HEK293 (cell line): Measurements from ENCODE around the gene CAPN12.

Experiments used
- GLI4 ChIP-seq: fragments of 450-650 bp; formaldehyde crosslinking; IDR thresholded peaks from 2 replicates; pipeline ENCODE4 v1.5.1; 2016; ENCODE audit warnings: missing biosample characterization, missing genetic modification characterization
- IKZF3 ChIP-seq: fragments of 450-650 bp; IDR thresholded peaks from 2 replicates; pipeline ENCODE4 v1.5.0; 2018; ENCODE audit warnings: missing biosample characterization, mild to moderate bottlenecking, missing genetic modification characterization, moderate library complexity
- MEIS1 ChIP-seq: sonication (generic); formaldehyde crosslinking; IDR thresholded peaks from 2 replicates; pipeline ENCODE4 v1.8.1; 2022; ENCODE audit warnings: missing genetic modification reagents, mild to moderate bottlenecking, borderline replicate concordance
- MZF1 ChIP-seq: fragments of 450-650 bp; formaldehyde crosslinking; IDR thresholded peaks from 2 replicates; pipeline ENCODE4 v1.5.1; 2017; ENCODE audit warnings: missing biosample characterization, missing genetic modification characterization, borderline replicate concordance
- PATZ1 ChIP-seq: fragments of 450-650 bp; formaldehyde crosslinking; IDR thresholded peaks from 2 replicates; pipeline ENCODE4 v1.5.1; 2016; ENCODE audit warnings: missing biosample characterization, missing genetic modification characterization
- PRDM6 ChIP-seq: fragments of 450-650 bp; formaldehyde crosslinking; IDR thresholded peaks from 2 replicates; pipeline ENCODE4 v1.5.1; 2017; ENCODE audit warnings: missing biosample characterization, missing genetic modification characterization
- SP7 ChIP-seq: fragments of 450-650 bp; formaldehyde crosslinking; IDR thresholded peaks from 2 replicates; pipeline ENCODE4 v1.5.1; 2016; ENCODE audit warnings: missing biosample characterization, missing genetic modification characterization
- YY1 ChIP-seq: fragments of 450-650 bp; formaldehyde crosslinking; IDR thresholded peaks from 2 replicates; pipeline ENCODE4 v1.5.1; 2018; ENCODE audit warnings: missing biosample characterization, missing genetic modification characterization
- ZBTB11 ChIP-seq: fragments of 450-650 bp; formaldehyde crosslinking; conservative IDR thresholded peaks from 2 replicates; pipeline ENCODE4 v1.5.1; 2016; ENCODE audit warnings: low read depth, missing biosample characterization, missing genetic modification characterization
- ZBTB48 ChIP-seq: fragments of 450-650 bp; formaldehyde crosslinking; IDR thresholded peaks from 2 replicates; pipeline ENCODE4 v1.5.1; 2016; ENCODE audit warnings: missing biosample characterization, missing genetic modification characterization
- ZFHX2 ChIP-seq: fragments of 450-650 bp; formaldehyde crosslinking; conservative IDR thresholded peaks from 2 replicates; pipeline ENCODE4 v1.5.1; 2016; ENCODE audit warnings: missing biosample characterization, missing genetic modification characterization
- ZFP69B ChIP-seq: fragments of 450-650 bp; formaldehyde crosslinking; IDR thresholded peaks from 2 replicates; pipeline ENCODE4 v1.5.1; 2016; ENCODE audit warnings: missing biosample characterization, missing genetic modification characterization
- ZNF2 ChIP-seq: fragments of 450-650 bp; formaldehyde crosslinking; IDR thresholded peaks from 2 replicates; pipeline ENCODE4 v1.5.1; 2016; ENCODE audit warnings: missing biosample characterization, missing genetic modification characterization
- ZNF26 ChIP-seq: fragments of 450-650 bp; formaldehyde crosslinking; IDR thresholded peaks from 2 replicates; pipeline ENCODE4 v1.5.1; 2016; ENCODE audit warnings: missing biosample characterization, missing genetic modification characterization
- ZNF280D ChIP-seq: fragments of 450-650 bp; formaldehyde crosslinking; IDR thresholded peaks from 2 replicates; pipeline ENCODE4 v1.5.1; 2016; ENCODE audit warnings: missing biosample characterization, missing genetic modification characterization
- ZNF423 ChIP-seq: fragments of 450-650 bp; formaldehyde crosslinking; IDR thresholded peaks from 2 replicates; pipeline ENCODE4 v1.5.1; 2016; ENCODE audit warnings: missing biosample characterization, missing genetic modification characterization
- ZNF433 ChIP-seq: fragments of 450-650 bp; formaldehyde crosslinking; IDR thresholded peaks from 2 replicates; pipeline ENCODE4 v1.5.1; 2016; ENCODE audit warnings: missing biosample characterization, missing genetic modification characterization, low read depth
- ZNF473 ChIP-seq: fragments of 450-650 bp; formaldehyde crosslinking; IDR thresholded peaks from 2 replicates; pipeline ENCODE4 v1.5.1; 2017; ENCODE audit warnings: missing biosample characterization, missing genetic modification characterization
- ZNF510 ChIP-seq: fragments of 450-650 bp; formaldehyde crosslinking; IDR thresholded peaks from 2 replicates; pipeline ENCODE4 v1.5.1; 2018; ENCODE audit warnings: mild to moderate bottlenecking, missing genetic modification characterization, missing biosample characterization; ENCODE audit not compliant: insufficient replicate concordance
- ZNF529 ChIP-seq: fragments of 450-650 bp; formaldehyde crosslinking; IDR thresholded peaks from 2 replicates; pipeline ENCODE4 v1.5.1; 2017; ENCODE audit warnings: missing genetic modification characterization, missing biosample characterization; ENCODE audit not compliant: insufficient replicate concordance
- ZNF544 ChIP-seq: fragments of 450-650 bp; formaldehyde crosslinking; IDR thresholded peaks from 2 replicates; pipeline ENCODE4 v1.5.0; 2017; ENCODE audit warnings: missing biosample characterization, missing genetic modification characterization
- ZNF549 ChIP-seq: fragments of 450-650 bp; IDR thresholded peaks from 2 replicates; pipeline ENCODE4 v1.5.1; 2018; ENCODE audit warnings: missing biosample characterization, missing genetic modification characterization, mild to moderate bottlenecking, inconsistent platforms, moderate library complexity
- ZNF600 ChIP-seq: fragments of 450-650 bp; formaldehyde crosslinking; IDR thresholded peaks from 2 replicates; pipeline ENCODE4 v1.5.1; 2016; ENCODE audit warnings: missing biosample characterization, missing genetic modification characterization
- ZNF624 ChIP-seq: fragments of 450-650 bp; formaldehyde crosslinking; IDR thresholded peaks from 2 replicates; pipeline ENCODE4 v1.5.1; 2017; ENCODE audit warnings: missing biosample characterization, missing genetic modification characterization
- ZNF654 ChIP-seq: fragments of 450-650 bp; formaldehyde crosslinking; IDR thresholded peaks from 2 replicates; pipeline ENCODE4 v1.5.1; 2016; ENCODE audit warnings: low read depth, missing biosample characterization, missing genetic modification characterization
- ZNF692 ChIP-seq: fragments of 450-650 bp; formaldehyde crosslinking; IDR thresholded peaks from 2 replicates; pipeline ENCODE4 v1.5.1; 2016; ENCODE audit warnings: missing biosample characterization, missing genetic modification characterization

The CAPN12 gene

GRCh38 chr19:38729653-38730469 lies 14.4 kb downstream of the CAPN12 start (continued):
- TF ChIP-seq ZNF529 (tag by site-specific recombination) (no peak), ZNF510 (tag by site-specific recombination) (no peak), ZNF433 (tag by site-specific recombination) (no peak), SP7 (tag by site-specific recombination) (peak; percentile 56; the same call in 1 of the 2 replicates), ZNF549 (tag by site-specific recombination) (no peak), ZNF600 (peak; percentile 51), ZNF654 (tag by site-specific recombination) (peak; percentile 56), ZNF544 (no peak), MZF1 (tag by site-specific recombination) (no peak), MEIS1 (no peak), ZNF2 (tag by site-specific recombination) (peak; percentile 42; the same call in 1 of the 2 replicates), ZFP69B (peak; percentile 92), ZNF692 (tag by site-specific recombination) (peak; percentile 93), ZNF473 (tag by site-specific recombination) (no peak), YY1 (tag by site-specific recombination) (no peak), ZBTB48 (peak; percentile 72), IKZF3 (0 out of 2 replicates have a peak, but pooled peaks have one; percentile 51), ZFHX2 (no peak), ZNF624 (tag by site-specific recombination) (no peak), PRDM6 (tag by site-specific recombination) (no peak), GLI4 (tag by site-specific recombination) (no peak), ZNF280D (tag by site-specific recombination) (no peak), ZNF423 (no peak), ZBTB11 (tag by site-specific recombination) (peak; percentile 22; the same call in 1 of the 2 replicates), PATZ1 (tag by site-specific recombination) (peak; percentile 91), ZNF26 (tag by site-specific recombination) (no peak)
